Neural progenitor cell (in vitro differentiated cells): ENCODE results near the gene CYFIP1. TPM values are rescaled to one million over a fixed set of nuclear protein-coding genes. Genes with fewer than 3 reads are reported as not detected.

Experiments used
- DNase-seq: peaks from one replicate; pipeline ENCODE4 v3.0.0-alpha.2; 2016; ENCODE audit warnings: low spot score
- H2AFZ ChIP-seq: fragments of 200-600 bp; sonication (generic); replicated peaks from 2 replicates; pipeline ENCODE4 v1.6.1; 2016; ENCODE audit warnings: antibody characterized with exemption
- H3F3A ChIP-seq: fragments of 200-600 bp; sonication (generic); 2 replicates; pipeline ENCODE4 v1.6.1; 2016; ENCODE audit warnings: antibody characterized with exemption, low read depth
- H3K27ac ChIP-seq: fragments of 200-600 bp; sonication (generic); 2 replicates; pipeline ENCODE4 v1.5.1; 2016; ENCODE audit warnings: mild to moderate bottlenecking
- H3K27me3 ChIP-seq: fragments of 200-600 bp; sonication (generic); 2 replicates; pipeline ENCODE4 v1.6.1; 2016; ENCODE audit warnings: mild to moderate bottlenecking, moderate library complexity
- H3K36me3 ChIP-seq: fragments of 200-600 bp; sonication (generic); 2 replicates; pipeline ENCODE4 v1.5.1; 2016
- H3K4me1 ChIP-seq: fragments of 200-600 bp; sonication (generic); 2 replicates; pipeline ENCODE4 v1.6.1; 2016; ENCODE audit warnings: mixed run types
- H3K4me2 ChIP-seq: fragments of 200-600 bp; sonication (generic); 2 replicates; pipeline ENCODE4 v1.6.1; 2016
- H3K4me3 ChIP-seq: fragments of 200-600 bp; sonication (generic); 2 replicates; pipeline ENCODE4 v1.5.1; 2016
- H3K79me2 ChIP-seq: fragments of 200-600 bp; sonication (generic); 2 replicates; pipeline ENCODE4 v1.6.1; 2016; ENCODE audit warnings: low read depth
- H3K9ac ChIP-seq: fragments of 200-600 bp; sonication (generic); 2 replicates; pipeline ENCODE4 v1.6.1; 2016
- H3K9me3 ChIP-seq: fragments of 200-600 bp; sonication (generic); 2 replicates; pipeline ENCODE4 v1.5.1; 2016; ENCODE audit warnings: low read depth
- H4K20me1 ChIP-seq: fragments of 200-600 bp; sonication (generic); 2 replicates; pipeline ENCODE4 v1.6.1; 2016; ENCODE audit warnings: low read depth
- H3K27ac Mint-ChIP-seq: 3 replicates; pipeline ENCODE4 v1.8.0; 2021; ENCODE audit warnings: mixed read lengths
- H3K27me3 Mint-ChIP-seq: 2 replicates; pipeline ENCODE4 v1.8.0; 2022; ENCODE audit warnings: low read depth, mild to moderate bottlenecking, inconsistent platforms, moderate library complexity, mixed read lengths; ENCODE audit not compliant: insufficient read depth
- H3K36me3 Mint-ChIP-seq: 3 replicates; pipeline ENCODE4 v1.8.0; 2021; ENCODE audit warnings: mixed read lengths
- H3K4me1 Mint-ChIP-seq: 3 replicates; pipeline ENCODE4 v1.8.0; 2021; ENCODE audit warnings: mixed read lengths
- H3K4me3 Mint-ChIP-seq: 3 replicates; pipeline ENCODE4 v1.8.0; 2021; ENCODE audit warnings: mild to moderate bottlenecking, moderate library complexity, mixed read lengths
- H3K9me3 Mint-ChIP-seq: 3 replicates; pipeline ENCODE4 v1.8.0; 2020; ENCODE audit warnings: mixed read lengths
- CTCF ChIP-seq: fragments of 200-600 bp; sonication (generic); IDR thresholded peaks from 2 replicates; pipeline ENCODE4 v1.5.1; 2017; ENCODE audit warnings: antibody characterized with exemption, mild to moderate bottlenecking
- EZH2 ChIP-seq: fragments of 200-600 bp; sonication (generic); IDR thresholded peaks from 2 replicates; pipeline ENCODE4 v1.6.1; 2017; ENCODE audit warnings: antibody characterized with exemption, mild to moderate bottlenecking, moderate library complexity
- EZH2phosphoT487 ChIP-seq: fragments of 200-600 bp; sonication (generic); IDR thresholded peaks from 2 replicates; pipeline ENCODE4 v1.6.1; 2017; ENCODE audit warnings: antibody characterized with exemption
- total RNA-seq: library from RNA; depleted of rRNA; stranded (reverse); fragments of >200 nt; gene quantifications from 2 replicates; pipeline ENCODE4 v1.2.3, GENCODE V29; 2015; ENCODE audit warnings: low replicate concordance

CYFIP1 gene
- total RNA-seq, 1 donor from 2014 or later = 94.6 TPM

- no peaks in the 10 kb centered on the region for H4K20me1 ChIP-seq
- no peaks in the 10 kb centered on the region for H3K9me3 ChIP-seq
- H3K4me1 ChIP-seq = no peaks in the 10 kb centered on the region
- H3K9me3 Mint-ChIP-seq = no peaks in the 10 kb centered on the region
- TF ChIP-seq CTCF = no peak
- no peak for TF ChIP-seq EZH2phosphoT487
- no peak for TF ChIP-seq EZH2
- no peaks in the 10 kb centered on the region for H3K79me2 ChIP-seq
- H2AFZ ChIP-seq = no peak overlapping the region
- H3K9ac ChIP-seq = no peak overlapping the region
- peaks cover 3% of the 10 kb centered on the region for H3K27me3 Mint-ChIP-seq
- no peaks in the 10 kb centered on the region for H3F3A ChIP-seq
- no peak for DNase-seq
- no peak overlapping the region for H3K27ac Mint-ChIP-seq
- no peak overlapping the region for H3K4me2 ChIP-seq
- no peak overlapping the region for H3K27ac ChIP-seq
- H3K36me3 ChIP-seq = no peaks in the 10 kb centered on the region
- no peak overlapping the region for H3K4me3 ChIP-seq
- no peak overlapping the region for H3K4me3 Mint-ChIP-seq
- no peaks in the 10 kb centered on the region for H3K4me1 Mint-ChIP-seq
- H3K27me3 ChIP-seq = no peaks in the 10 kb centered on the region
- peaks cover 25% of the 10 kb centered on the region for H3K36me3 Mint-ChIP-seq
Observed at GRCh38 chr15:22918596-22919140, 61.5 kb downstream of the CYFIP1 start.

DNA sequence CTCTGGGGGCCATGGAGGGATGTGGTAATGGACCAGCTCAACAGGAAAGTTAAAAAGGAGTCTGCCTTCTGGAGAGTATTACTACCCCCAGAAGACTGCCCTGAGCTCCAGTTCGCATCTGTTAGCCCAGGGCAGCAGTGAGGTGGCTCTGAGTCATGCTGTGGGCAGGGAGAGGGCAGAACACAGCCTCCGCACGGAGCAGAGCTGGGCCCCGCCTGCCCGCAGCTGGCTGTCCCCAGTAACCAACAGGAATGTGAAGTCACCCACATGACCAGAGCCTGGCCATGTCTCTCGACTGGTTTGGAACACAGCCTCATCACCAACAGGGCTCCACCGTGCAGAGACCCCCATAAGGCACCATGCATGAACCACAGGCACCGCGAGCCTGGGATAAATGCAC lies 62.1 kb downstream of the CYFIP1 start:
- Histone ChIP-seq H3K4me1 (no peaks in the 10 kb centered on the region), H3K9me3 (no peaks in the 10 kb centered on the region), H3K27ac (no peak overlapping the region), H3K79me2 (no peaks in the 10 kb centered on the region), H4K20me1 (no peaks in the 10 kb centered on the region), H3F3A (no peaks in the 10 kb centered on the region), H3K9ac (no peak overlapping the region), H2AFZ (no peak overlapping the region), H3K27me3 (no peaks in the 10 kb centered on the region), H3K4me3 (no peak overlapping the region), H3K36me3 (no peaks in the 10 kb centered on the region), H3K4me2 (no peak overlapping the region)
- TF ChIP-seq EZH2phosphoT487 (no peak), EZH2 (no peak), CTCF (no peak)
- no peaks in the 10 kb centered on the region for H3K9me3 Mint-ChIP-seq
- H3K4me1 Mint-ChIP-seq = no peaks in the 10 kb centered on the region
- no peak overlapping the region for H3K27ac Mint-ChIP-seq
- H3K27me3 Mint-ChIP-seq = peaks cover 3% of the 10 kb centered on the region
- peaks cover 24% of the 10 kb centered on the region for H3K36me3 Mint-ChIP-seq
- no peak for DNase-seq
- H3K4me3 Mint-ChIP-seq = no peak overlapping the region

DNA sequence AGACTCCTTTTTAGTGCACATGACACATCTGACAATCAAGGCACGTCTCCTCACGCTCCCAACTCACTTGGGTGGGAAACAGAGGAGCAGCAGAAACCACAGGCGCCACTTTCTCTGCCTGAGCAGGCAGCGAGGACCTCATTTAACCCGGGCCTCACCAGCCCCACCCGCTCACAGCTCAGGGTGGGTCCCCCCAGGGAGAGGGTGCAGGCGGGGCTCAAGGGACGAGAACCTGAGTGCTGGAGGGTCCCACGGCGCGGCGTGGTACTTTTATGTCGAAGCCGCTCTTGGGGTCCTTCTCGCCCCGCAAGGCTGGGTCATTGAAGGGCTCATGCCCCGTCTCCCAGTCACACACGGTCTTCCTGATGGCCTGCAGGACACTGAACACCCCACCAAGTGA lies 62.6 kb downstream of the CYFIP1 start:
- Histone ChIP-seq H3K9ac (no peak overlapping the region), H3K27ac (no peak overlapping the region), H3K9me3 (no peaks in the 10 kb centered on the region), H3K36me3 (no peaks in the 10 kb centered on the region), H2AFZ (no peak overlapping the region), H3K27me3 (no peaks in the 10 kb centered on the region), H3K79me2 (no peaks in the 10 kb centered on the region), H3K4me1 (no peaks in the 10 kb centered on the region), H3F3A (no peaks in the 10 kb centered on the region), H3K4me3 (no peak overlapping the region), H4K20me1 (no peaks in the 10 kb centered on the region), H3K4me2 (no peak overlapping the region)
- H3K4me3 Mint-ChIP-seq = no peak overlapping the region
- no peaks in the 10 kb centered on the region for H3K9me3 Mint-ChIP-seq
- peaks cover 3% of the 10 kb centered on the region for H3K27me3 Mint-ChIP-seq
- no peak overlapping the region for H3K27ac Mint-ChIP-seq
- no peak for TF ChIP-seq CTCF
- TF ChIP-seq EZH2phosphoT487 = no peak
- no peak for TF ChIP-seq EZH2
- no peaks in the 10 kb centered on the region for H3K4me1 Mint-ChIP-seq
- no peak for DNase-seq
- H3K36me3 Mint-ChIP-seq = peaks cover 26% of the 10 kb centered on the region
